GM19463 (cell line): ENCODE measurements around the gene TTC9C.
"Not testable (repeated sequence)": the region's sequence is repeated elsewhere in the genome, so short reads cannot be mapped to it uniquely, and the experiment has no call there.

ENCODE experiments used
- ATAC-seq: cut with Tn5 transposase; IDR thresholded peaks from one replicate; pipeline ENCODE4 v1.9.1; 2021; ENCODE audit warnings: mild to moderate bottlenecking, moderate library complexity; ENCODE audit not compliant: unreplicated experiment

Gene TTC9C

DNA sequence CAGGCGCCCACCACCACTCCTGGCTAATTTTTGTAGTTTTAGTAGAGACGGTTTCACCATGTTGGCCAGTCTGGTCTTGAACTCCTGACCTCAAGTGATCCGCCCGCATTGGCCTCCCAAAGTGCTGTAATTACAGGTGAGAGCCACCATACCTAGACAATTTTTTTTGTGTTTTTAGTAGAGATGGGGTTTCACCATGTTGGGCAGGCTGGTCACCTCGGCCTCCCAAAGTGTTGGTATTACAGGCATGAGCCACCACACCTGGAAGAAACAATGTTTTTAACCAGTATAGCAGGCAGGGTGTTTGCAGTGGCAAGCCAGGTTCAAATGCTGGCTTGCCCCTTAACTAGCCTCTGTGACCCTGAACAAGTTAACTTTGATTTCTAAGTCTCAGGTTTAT, 21.6 kb downstream of the TTC9C start:
- ATAC-seq: not testable (repeated sequence)

DNA sequence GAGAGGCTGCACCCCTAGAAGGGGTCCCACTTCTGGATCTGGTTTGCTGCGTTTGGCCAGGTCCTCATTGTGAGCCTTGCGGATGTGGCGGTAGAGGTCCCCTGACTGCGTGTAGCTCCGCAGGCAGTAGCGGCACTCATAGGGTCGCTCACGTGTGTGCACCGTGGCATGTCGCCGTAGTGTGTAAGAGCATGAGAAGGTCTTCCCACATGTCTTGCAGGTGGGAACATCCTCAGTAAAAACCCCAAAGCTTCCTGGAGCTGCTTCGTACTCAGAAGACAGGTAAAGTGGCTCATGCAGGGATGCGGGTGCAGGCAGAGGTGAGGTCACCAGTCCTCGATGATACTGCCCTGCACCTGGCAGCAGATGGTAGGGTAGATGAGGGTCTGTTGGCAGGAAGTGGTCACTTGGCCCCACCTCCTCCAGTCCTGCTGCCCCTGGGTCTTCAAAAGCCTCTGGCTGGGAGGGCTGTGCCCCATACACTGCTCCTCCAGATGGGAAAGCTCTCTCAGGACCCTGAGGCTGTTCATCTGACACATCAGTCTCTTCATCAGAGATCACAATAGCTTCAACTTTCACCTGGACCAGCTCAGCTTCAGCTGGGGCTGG, 24.0 kb downstream of the TTC9C start:
- no peak for ATAC-seq

- no peak for ATAC-seq
Measured at GRCh38 chr11:62752994-62753735, 24.9 kb downstream of the TTC9C start.

- peak; percentile 96 for ATAC-seq
Measured at GRCh38 chr11:62753736-62754603, 25.7 kb downstream of the TTC9C start, which contains the start of gene ZBTB3. Gene ZBTB3 (minus strand): TSS chr11:62754160. CDS start chr11:62753664, 496 bp downstream.

DNA sequence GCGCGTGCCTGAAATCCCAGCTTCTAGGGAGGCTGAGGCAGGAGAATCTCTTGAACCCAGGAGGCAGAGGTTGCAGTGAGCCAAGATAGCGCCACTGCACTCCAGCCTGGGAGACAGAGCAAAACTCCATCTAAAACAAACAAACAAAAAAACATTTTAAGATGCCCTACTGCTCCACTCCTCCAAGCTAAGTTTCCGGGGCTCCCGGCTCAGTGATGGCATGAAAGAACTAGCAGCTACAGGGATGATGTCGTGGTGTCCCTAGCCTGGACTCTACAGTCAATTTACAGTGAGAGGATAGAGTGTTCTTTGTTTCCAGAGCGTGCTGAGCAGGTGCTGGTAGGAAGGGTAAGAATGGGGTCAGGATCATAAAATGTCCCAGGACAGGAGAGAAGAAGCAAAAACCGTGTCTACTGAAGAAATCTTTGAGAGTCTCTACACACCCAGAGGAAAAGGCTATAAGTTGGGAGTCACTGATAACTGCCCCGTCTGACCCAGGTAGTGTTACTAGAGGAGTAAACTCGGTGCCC, 26.9 kb downstream of the TTC9C start:
- ATAC-seq: no peak

DNA sequence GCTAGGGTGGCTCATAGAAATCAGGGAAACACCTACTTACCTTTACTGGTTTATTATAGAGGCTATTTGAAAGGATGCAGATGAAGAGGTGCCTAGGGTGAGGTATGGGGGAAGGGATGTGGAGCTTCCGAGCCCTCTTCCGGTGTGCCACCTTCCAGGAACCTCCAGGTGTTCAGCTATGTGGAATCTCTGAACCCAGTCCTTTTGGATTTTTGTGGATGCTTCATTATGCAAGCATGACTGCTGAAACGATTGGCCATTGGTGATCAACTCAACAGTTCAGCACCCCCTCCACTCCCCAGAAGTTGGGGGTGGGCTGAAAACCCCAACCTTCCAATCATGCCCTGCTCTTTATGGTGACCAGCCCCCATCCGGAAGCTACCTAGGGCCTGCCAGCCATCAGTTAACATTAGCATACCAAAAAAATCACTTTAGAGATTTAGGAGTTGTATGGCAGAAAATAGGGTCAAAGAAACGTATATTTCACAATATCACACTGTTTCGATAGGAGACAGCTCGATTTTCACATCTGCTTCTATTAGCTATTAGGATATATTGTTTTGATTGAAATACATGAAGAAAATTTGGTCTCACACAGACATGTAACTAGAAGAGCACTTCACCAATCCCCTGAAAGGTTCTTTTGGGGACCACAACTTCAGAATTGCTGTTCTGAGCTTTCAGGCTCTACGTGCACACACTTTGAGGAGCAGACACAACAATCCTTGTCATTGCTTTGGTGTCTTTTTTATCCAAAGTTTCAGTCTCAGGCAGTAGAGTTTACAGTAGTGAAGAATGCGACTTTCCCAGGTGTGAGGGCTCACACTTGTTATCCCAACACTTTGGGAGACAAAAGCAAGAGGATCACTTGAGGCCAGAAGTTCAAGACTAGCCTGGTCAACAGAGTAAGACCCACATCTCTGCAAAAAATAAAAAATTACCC, 29.8 kb downstream of the TTC9C start:
- ATAC-seq: no peak

DNA sequence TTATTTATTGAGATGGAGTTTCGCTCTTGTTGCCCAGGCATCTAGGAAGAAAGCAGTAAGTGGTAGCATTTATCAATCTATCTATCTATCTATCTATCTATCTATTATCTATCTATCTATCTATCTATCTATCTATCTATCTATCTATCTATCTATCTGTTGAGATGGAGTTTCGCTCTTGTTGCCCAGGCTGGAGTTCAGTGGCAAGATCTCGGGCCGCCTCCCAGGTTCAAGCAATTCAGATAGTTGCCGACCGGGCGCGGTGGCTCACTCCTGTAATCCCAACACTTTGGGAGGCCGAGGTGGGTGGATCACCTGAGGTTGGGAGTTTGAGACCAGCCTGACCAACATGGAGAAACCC, 32.6 kb downstream of the TTC9C start:
- ATAC-seq: not testable (repeated sequence)

GRCh38 chr11:62770778-62771143, 42.5 kb downstream of the TTC9C start:
- no peak for ATAC-seq

GRCh38 chr11:62771144-62772021, 43.1 kb downstream of the TTC9C start, which contains the start of gene TAF6L:
Gene TAF6L (plus strand): TSS chr11:62771396. CDS start chr11:62775784, 4,388 bp downstream.
- ATAC-seq: peak; percentile 89

DNA sequence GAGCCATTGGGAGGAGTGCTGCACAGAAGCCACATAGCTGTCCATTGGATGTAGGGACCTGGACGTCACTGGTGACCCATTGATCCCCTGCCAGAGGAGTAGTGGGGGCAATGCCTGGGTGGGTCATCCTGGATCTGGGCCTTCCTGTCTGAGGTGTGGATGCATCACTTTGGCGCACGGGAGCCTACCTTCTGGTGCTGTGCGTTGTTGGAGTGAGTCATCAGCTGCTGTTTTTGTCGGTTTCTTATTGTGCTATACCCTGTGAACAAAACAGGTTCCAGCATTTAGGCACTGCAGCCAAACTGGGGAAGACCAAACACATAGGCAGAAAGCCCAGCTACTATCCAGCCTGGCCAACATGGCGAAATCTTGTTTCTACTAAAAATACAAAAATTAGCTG, 46.1 kb downstream of the TTC9C start:
- no peak for ATAC-seq

DNA sequence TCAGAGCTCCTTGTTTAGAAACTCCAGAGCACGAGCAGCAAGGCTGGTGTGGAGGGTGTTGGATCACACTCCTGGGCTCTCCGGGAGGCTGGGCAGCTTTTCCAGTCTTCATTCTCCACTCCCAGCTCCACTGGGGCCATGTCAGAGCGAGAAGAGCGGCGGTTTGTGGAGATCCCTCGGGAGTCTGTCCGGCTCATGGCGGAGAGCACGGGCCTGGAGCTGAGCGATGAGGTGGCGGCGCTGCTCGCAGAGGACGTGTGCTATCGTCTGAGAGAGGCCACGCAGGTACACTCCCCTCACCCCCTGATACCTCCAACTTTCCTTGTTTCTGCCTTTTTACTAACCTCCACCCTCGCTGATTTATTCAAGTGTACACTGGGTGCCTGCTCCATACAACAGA, 47.4 kb downstream of the TTC9C start:
- no peak for ATAC-seq

DNA sequence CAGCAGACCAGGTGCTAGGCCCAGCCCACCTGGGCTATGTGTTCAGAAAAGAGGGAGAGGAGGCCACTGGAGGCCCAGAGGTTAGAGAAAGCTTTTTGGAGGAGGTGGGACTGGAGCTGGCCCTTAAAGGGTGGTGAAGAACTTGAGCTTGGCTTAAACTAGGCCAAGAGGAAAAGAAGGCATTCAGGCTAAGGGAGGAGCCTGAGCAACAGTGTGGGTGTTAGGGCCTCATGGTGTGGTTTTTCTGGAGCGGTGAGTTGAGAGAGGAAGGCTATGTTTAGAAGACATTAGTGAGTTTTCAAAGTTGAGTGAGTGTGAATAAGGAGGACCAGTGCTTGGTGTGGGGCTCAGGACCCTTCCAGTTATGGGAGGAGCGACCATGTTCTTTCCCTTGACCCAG, 49.1 kb downstream of the TTC9C start:
- ATAC-seq: no peak

DNA sequence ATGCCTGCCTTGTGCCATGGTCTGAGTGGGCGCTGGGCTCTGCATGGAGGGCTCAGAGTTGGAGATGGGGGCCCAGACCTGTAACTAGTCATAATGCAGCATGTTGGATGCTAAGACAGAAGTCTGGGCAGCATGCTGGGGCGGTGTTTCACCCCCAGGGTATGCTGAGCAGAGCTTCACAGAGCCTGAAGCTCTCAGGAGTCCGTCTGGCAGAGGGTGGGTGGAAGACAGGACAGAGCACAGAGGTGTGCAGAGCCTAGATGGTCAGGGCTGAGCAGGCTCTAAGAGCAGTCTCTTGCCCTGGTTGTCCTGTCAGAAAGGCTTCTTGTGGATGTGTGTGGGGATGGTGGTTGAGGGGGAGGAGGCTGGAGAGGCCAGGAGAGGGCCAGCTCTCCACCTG, 50.2 kb downstream of the TTC9C start:
- no peak for ATAC-seq

- no peak for ATAC-seq
Measured at GRCh38 chr11:62782753-62783152, 54.5 kb downstream of the TTC9C start.

GRCh38 chr11:62786318-62787004, 58.2 kb downstream of the TTC9C start:
- peak; percentile 68 for ATAC-seq

DNA sequence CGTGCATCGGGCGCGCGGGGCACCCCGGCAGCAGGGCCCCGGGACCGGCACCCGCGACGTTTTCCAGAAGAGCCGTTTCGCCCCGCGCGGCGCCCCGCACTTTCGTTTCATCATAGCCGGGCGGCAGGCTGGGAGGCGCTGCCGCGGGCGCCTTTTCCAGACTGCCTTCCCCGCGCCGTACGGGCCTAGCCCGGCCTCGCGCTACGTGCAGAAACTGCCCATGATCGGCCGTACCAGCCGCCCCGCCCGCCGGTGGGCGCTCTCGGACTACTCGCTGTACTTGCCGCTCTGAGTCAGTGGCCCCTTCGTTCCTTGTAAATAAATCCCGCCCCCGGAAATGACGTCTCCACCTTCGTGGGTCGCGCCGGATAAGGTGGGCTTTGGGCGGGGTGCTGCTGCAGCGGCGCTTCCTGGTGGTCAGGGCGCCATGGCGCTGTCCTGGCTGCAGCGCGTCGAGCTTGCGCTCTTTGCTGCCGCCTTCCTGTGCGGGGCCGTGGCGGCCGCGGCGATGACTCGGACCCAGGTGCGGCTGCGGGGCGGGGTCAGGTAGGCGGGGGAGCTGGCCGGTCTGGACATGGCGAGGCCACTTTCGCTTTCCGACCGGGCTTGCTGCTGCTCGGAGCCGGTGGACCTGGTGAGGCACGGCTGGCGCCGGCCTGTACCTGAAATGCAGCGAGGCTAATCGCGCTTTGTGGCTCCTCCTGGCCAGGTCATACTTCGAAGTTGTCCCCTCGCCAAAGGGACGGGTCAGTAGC, 58.9 kb downstream of the TTC9C start, which contains the start of gene TMEM179B:
TSS of gene TMEM179B (plus strand) at position 398 of the 755 bp plus-strand sequence. CDS start at position 428, 30 bp downstream.
- ATAC-seq: peak; percentile 63
